HFF-Myc (cell line): Measurements from ENCODE around the gene CPB1.

Experiments used
- DNase-seq: peaks from one replicate; pipeline ENCODE4 v3.0.0-alpha.2; 2011; ENCODE audit warnings: low read depth; ENCODE audit errors: extremely low read depth
- H3K4me3 ChIP-seq: replicated peaks from 2 replicates; pipeline ENCODE4 v1.5.1; 2011; ENCODE audit warnings: low read depth, mild to moderate bottlenecking, control low read depth, low read length
- TF ChIP-seq, protein P1 (sequence below): IDR thresholded peaks from 2 replicates; pipeline ENCODE4 v1.5.1; 2012; ENCODE audit warnings: mild to moderate bottlenecking, low read depth, low read length, control low read depth; ENCODE audit errors: missing control alignments

CPB1 gene

DNA sequence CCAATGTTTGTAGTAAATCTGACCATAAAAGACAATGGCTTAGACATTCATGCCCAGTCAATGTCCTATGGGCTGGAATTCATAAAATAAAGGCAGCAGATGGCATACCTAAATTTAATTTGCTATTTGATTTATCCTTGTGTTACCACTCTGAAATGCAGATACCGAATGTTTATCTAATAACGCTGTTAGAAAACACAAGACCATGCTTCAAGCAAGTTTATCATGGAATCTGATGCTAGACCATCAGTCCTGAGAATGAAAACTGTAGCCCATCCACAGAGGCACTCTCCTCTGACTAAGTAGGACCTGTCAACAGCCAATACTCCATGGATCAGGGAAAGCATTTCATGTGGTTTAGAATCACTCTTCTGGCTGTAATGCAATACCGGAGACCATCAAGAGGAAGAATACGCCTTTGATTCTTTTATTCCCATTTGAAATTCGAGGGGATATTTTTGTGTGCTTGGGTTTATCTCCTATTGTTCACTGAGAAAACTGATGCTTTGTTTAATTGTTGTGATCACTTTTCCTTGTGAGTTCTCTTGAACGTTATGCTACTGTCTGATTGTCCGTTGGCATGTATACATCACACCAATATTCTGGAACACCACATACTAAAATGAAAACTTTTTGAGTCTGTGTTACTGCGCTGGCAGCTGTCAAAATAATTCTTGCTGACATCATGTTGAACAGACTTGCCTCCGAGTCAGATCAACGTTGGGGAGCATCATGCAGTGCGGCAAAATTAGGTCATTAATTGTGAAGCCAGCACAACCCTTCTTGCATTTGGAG is 12.1 kb upstream of the CPB1 start:
- no peak for DNase-seq
- TF ChIP-seq, protein P1, sequence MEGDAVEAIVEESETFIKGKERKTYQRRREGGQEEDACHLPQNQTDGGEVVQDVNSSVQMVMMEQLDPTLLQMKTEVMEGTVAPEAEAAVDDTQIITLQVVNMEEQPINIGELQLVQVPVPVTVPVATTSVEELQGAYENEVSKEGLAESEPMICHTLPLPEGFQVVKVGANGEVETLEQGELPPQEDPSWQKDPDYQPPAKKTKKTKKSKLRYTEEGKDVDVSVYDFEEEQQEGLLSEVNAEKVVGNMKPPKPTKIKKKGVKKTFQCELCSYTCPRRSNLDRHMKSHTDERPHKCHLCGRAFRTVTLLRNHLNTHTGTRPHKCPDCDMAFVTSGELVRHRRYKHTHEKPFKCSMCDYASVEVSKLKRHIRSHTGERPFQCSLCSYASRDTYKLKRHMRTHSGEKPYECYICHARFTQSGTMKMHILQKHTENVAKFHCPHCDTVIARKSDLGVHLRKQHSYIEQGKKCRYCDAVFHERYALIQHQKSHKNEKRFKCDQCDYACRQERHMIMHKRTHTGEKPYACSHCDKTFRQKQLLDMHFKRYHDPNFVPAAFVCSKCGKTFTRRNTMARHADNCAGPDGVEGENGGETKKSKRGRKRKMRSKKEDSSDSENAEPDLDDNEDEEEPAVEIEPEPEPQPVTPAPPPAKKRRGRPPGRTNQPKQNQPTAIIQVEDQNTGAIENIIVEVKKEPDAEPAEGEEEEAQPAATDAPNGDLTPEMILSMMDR = no peak
- H3K4me3 ChIP-seq = no peak overlapping the region

DNA sequence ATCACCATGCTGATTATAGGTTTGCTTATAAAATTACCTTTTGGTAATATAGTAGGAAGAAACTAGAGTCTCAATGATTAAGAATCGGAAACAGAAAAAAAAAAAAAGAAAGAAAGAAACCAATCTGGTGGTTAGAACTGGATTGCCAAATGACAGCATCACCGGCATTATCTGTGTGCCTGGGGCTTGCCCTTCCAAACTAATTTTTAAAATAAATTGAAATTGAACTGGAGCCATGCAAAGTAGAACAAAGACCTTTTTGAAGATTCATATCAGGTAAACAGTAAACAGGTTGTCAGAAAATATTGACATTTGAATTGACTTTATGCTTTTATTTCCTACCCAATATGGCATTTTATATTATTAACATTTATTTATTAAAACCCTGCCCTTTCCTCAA is 11.2 kb upstream of the CPB1 start:
- no peak for DNase-seq
- no peak overlapping the region for H3K4me3 ChIP-seq
- TF ChIP-seq, protein P1 = no peak

DNA sequence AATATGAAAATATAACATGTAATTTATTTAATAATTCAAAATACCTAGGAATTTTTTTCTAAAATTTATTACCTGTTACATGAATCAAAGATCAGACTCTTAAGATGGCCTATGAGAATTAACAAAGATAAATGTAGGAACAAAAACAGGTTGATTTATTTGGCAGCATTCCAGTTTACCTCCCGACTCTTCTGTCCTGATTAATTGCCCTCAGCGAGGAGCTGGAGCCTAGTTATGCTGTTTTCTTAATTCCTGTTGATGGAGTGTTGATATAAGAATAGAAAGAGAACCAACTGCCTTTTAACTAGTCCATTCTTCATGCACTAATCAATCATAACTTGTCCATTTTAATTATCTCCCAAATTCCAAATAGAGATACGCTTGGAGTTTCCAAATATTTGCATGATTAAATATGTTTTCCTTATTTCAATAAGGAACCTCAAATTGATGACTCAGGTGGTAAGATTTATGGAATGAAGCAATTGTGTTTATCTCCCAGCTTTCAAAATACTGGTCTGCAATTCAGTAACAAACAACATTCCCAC is 10.6 kb upstream of the CPB1 start:
- no peak overlapping the region for H3K4me3 ChIP-seq
- TF ChIP-seq, protein P1 = no peak
- no peak for DNase-seq

DNA sequence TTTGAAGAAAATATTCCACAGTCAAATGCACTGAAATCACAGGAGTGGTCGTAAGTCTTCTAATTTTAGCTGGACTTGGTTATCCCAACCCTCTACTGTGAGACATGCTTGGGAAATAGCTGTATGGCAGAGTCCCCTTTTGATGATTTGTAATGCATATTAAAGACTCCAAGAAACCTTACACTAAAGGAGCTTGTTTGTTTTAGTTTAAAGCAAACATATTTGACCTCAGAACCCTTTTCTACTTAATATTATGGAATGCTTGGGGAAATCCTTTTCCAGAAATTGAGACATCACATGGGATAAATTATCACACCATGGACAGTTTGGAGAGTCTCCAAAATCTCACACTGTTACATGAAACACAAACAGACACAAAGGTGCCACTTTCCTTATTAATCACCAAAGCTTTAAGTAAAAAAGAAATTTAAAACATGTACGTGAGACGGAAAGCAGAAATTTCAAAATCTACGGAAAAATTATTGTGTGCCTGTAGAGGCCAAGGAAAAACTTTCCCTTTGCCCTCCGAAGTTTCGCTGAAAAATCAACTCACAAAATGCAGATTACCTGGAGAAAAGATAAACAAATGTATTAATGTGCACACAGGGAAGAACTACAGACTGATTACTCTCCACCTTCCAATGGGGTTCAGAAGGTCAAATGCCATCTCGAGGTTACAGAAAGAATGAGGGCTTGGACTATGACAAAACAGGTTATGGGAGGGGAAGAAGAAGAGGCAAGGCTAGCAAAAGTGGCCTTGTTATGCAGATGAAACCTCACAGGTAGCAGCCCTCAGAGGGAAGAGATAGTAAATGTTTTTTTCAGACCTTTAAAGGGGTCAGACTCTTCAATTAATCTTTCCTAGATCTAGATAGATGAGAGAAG is 7.0 kb upstream of the CPB1 start:
- no peak for DNase-seq
- no peak overlapping the region for H3K4me3 ChIP-seq
- TF ChIP-seq, protein P1 = no peak

DNA sequence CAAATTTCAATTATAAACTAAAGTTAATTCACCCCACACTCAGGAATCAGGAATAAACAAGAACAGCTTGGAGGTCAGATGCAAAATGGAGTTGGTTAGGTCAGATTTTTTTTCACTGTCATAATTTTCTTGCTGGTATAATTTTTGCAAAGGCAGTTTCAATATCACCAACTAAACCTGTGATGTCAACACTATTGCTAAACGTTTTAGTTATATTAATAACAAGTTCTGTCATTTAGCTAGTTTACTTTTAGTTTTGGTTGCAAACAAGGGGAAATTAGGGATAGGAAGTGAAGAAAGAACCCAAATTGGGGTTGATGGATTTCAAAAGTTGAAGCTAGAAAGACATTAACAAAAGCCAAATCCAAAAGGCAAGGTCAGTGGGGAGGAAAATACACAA is 4.6 kb upstream of the CPB1 start:
- no peak overlapping the region for H3K4me3 ChIP-seq
- TF ChIP-seq, protein P1 = no peak
- no peak for DNase-seq

DNA sequence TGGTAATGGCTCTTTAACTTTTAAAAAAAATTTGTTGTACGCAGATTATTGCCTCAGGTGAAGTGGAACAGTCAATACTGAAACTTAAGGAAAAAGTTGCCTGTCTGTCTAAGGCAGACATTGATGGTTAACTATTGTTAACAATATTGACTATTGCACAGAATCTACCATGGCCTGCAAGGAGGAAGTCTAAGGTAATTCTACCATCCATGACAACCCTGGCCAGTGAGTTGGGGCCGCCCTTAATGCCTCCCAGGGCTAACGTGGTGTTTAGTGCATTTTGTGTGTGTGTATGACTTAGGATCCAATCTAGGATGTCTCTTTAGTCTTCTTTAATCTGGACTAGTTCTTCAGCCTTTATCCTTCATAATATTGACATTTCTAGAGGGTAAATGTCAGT is 2.1 kb upstream of the CPB1 start:
- no peak overlapping the region for H3K4me3 ChIP-seq
- DNase-seq = no peak
- TF ChIP-seq, protein P1 = no peak
